HG03571 (cell line): ENCODE measurements around the gene GNA14.

ENCODE experiments used
- ATAC-seq: cut with Tn5 transposase; IDR thresholded peaks from one replicate; pipeline ENCODE4 v1.9.1; 2021; ENCODE audit not compliant: unreplicated experiment

Gene GNA14

GRCh38 chr9:77543131-77543822, 104.8 kb downstream of the GNA14 start:
- no peak for ATAC-seq

- ATAC-seq = no peak
These were observed 106.5 kb downstream of the GNA14 start for GRCh38 chr9:77541600-77541999.

- ATAC-seq = no peak
These were observed 107.1 kb downstream of the GNA14 start for GRCh38 chr9:77541055-77541454.

- ATAC-seq = no peak
These were observed 113.6 kb downstream of the GNA14 start for GRCh38 chr9:77534376-77535057.

GRCh38 chr9:77533671-77534070, 114.5 kb downstream of the GNA14 start:
- no peak for ATAC-seq

GRCh38 chr9:77532607-77533006, 115.5 kb downstream of the GNA14 start:
- ATAC-seq = no peak

- ATAC-seq = no peak
These were observed 116.7 kb downstream of the GNA14 start for GRCh38 chr9:77531400-77531799.

- ATAC-seq = no peak
These were observed 124.2 kb downstream of the GNA14 start for GRCh38 chr9:77523891-77524290.

- no peak for ATAC-seq
These were observed 127.0 kb downstream of the GNA14 start for GRCh38 chr9:77521091-77521490.

- ATAC-seq = no peak
These were observed 129.4 kb downstream of the GNA14 start for GRCh38 chr9:77518688-77519087.

- ATAC-seq = no peak
These were observed 131.3 kb downstream of the GNA14 start for GRCh38 chr9:77516781-77517180.

GRCh38 chr9:77514886-77515711, 133.0 kb downstream of the GNA14 start:
- no peak for ATAC-seq

- no peak for ATAC-seq
These were observed 134.7 kb downstream of the GNA14 start for GRCh38 chr9:77513457-77513856.

GRCh38 chr9:77512876-77513275, 135.2 kb downstream of the GNA14 start:
- ATAC-seq = no peak

- no peak for ATAC-seq
These were observed 136.6 kb downstream of the GNA14 start for GRCh38 chr9:77511525-77511924.

- no peak for ATAC-seq
These were observed 137.5 kb downstream of the GNA14 start for GRCh38 chr9:77510666-77511065.

GRCh38 chr9:77508396-77508795, 139.7 kb downstream of the GNA14 start:
- ATAC-seq = no peak

GRCh38 chr9:77507212-77507961, 140.7 kb downstream of the GNA14 start:
- ATAC-seq = no peak

GRCh38 chr9:77505232-77505631, 142.9 kb downstream of the GNA14 start:
- ATAC-seq = no peak

- ATAC-seq = no peak
These were observed 145.6 kb downstream of the GNA14 start for GRCh38 chr9:77502568-77502967.

- no peak for ATAC-seq
These were observed 149.2 kb downstream of the GNA14 start for GRCh38 chr9:77498891-77499290.
